HG03097 (cell line): Measurements from ENCODE around the gene LARP1.
"Not testable (repeated sequence)": the region's sequence is repeated elsewhere in the genome, so short reads cannot be mapped to it uniquely, and the experiment has no call there.

Experiments used
- ATAC-seq: cut with Tn5 transposase; IDR thresholded peaks from one replicate; pipeline ENCODE4 v1.9.1; 2021; ENCODE audit not compliant: unreplicated experiment, low FRiP score

The LARP1 gene

GRCh38 chr5:154755361-154756008 lies at the start of gene LARP1:
Gene LARP1, plus strand, starts transcription at chr5:154755377. Its CDS starts 381 bp downstream, at chr5:154755758.
- peak; percentile 7 for ATAC-seq

GRCh38 chr5:154706416-154706815 lies 48.8 kb upstream of the LARP1 start:
- no peak for ATAC-seq

GRCh38 chr5:154707641-154708040 lies 47.5 kb upstream of the LARP1 start:
- ATAC-seq = no peak

GRCh38 chr5:154708207-154708606 lies 47.0 kb upstream of the LARP1 start:
- no peak for ATAC-seq

GRCh38 chr5:154708846-154709245 lies 46.3 kb upstream of the LARP1 start:
- ATAC-seq = no peak

- no peak for ATAC-seq
Observed at GRCh38 chr5:154709368-154710305, 45.5 kb upstream of the LARP1 start.

GRCh38 chr5:154712518-154713437 lies 42.4 kb upstream of the LARP1 start:
- ATAC-seq = no peak

- ATAC-seq = no peak
Observed at GRCh38 chr5:154713615-154714125, 41.5 kb upstream of the LARP1 start.

- peak; percentile 98 for ATAC-seq
Observed at GRCh38 chr5:154714266-154714986, 40.8 kb upstream of the LARP1 start.

- ATAC-seq = no peak
Observed at GRCh38 chr5:154721481-154722058, 33.6 kb upstream of the LARP1 start.

- ATAC-seq = no peak
Observed at GRCh38 chr5:154722097-154722496, 33.1 kb upstream of the LARP1 start.

GRCh38 chr5:154722936-154723335 lies 32.2 kb upstream of the LARP1 start:
- no peak for ATAC-seq

GRCh38 chr5:154723740-154724505 lies 31.3 kb upstream of the LARP1 start:
- ATAC-seq = no peak

GRCh38 chr5:154727361-154727760 lies 27.8 kb upstream of the LARP1 start:
- no peak for ATAC-seq

GRCh38 chr5:154728939-154729588 lies 26.1 kb upstream of the LARP1 start:
- ATAC-seq = no peak

- ATAC-seq = no peak
Observed at GRCh38 chr5:154729613-154730012, 25.6 kb upstream of the LARP1 start.

GRCh38 chr5:154730761-154731160 lies 24.4 kb upstream of the LARP1 start:
- not testable (repeated sequence) for ATAC-seq

- no peak for ATAC-seq
Observed at GRCh38 chr5:154732212-154732611, 23.0 kb upstream of the LARP1 start.
